GM12878 (cell line): ENCODE results near the gene CKAP5. TPM values are rescaled to one million over a fixed set of nuclear protein-coding genes. Genes with fewer than 3 reads are reported as not detected.

Source experiments
- CBX3 ChIP-seq: fragments of 200-600 bp; sonication (generic); IDR thresholded peaks from 2 replicates; pipeline ENCODE4 v1.6.1; 2016; ENCODE audit warnings: low read depth, borderline replicate concordance
- CHD4 ChIP-seq: fragments of 200-600 bp; sonication (generic); IDR thresholded peaks from 2 replicates; pipeline ENCODE4 v1.6.1; 2016; ENCODE audit warnings: mild to moderate bottlenecking
- CREB1 ChIP-seq: IDR thresholded peaks from 2 replicates; pipeline ENCODE4 v1.6.1; 2012; ENCODE audit warnings: low read depth, mild to moderate bottlenecking, inconsistent platforms
- E4F1 ChIP-seq: fragments of 450-650 bp; IDR thresholded peaks from 2 replicates; pipeline ENCODE4 v1.6.1; 2018; ENCODE audit warnings: borderline replicate concordance, mild to moderate bottlenecking; ENCODE audit not compliant: partially characterized antibody
- ESRRA ChIP-seq: IDR thresholded peaks from 2 replicates; pipeline ENCODE4 v1.6.1; 2012; ENCODE audit warnings: mild to moderate bottlenecking, low read length, improper control_type of control experiment
- IKZF1 ChIP-seq: fragments of 450-650 bp; conservative IDR thresholded peaks from 2 replicates; pipeline ENCODE4 v1.6.1; 2017; ENCODE audit warnings: antibody characterized with exemption, mild to moderate bottlenecking
- IRF3 ChIP-seq: fragments of 450-650 bp; IDR thresholded peaks from 2 replicates; pipeline ENCODE4 v1.6.1; 2014; ENCODE audit warnings: mild to moderate bottlenecking
- NBN ChIP-seq: fragments of 450-650 bp; IDR thresholded peaks from 2 replicates; pipeline ENCODE4 v1.6.1; 2016
- USF2 ChIP-seq: IDR thresholded peaks from 2 replicates; pipeline ENCODE4 v1.6.1; 2011; ENCODE audit warnings: low read depth, low read length, improper control_type of control experiment, borderline replicate concordance
- ZBTB4 ChIP-seq: fragments of 450-650 bp; formaldehyde crosslinking; IDR thresholded peaks from 2 replicates; pipeline ENCODE4 v1.4.0; 2022; ENCODE audit warnings: mild to moderate bottlenecking, moderate library complexity
- polyA plus RNA-seq, 11 experiments: library from polyadenylated mRNA; depleted of rRNA in 4 of 11; unstranded in 6 of 11; stranded (reverse) in 5 of 11; fragments of >200 nt; fragmentation: Nextera tagmentation in 4 of 11; fragmentation: Illumina TruSeq in 1 of 11; extraction: Ambion mirVana in 4 of 11; extraction: Trizol in 1 of 11; gene quantifications; 1 replicate in 1 of 11; 2 replicates in 10 of 11; pipeline versions ENCODE4 v1.2.1 to v1.2.3, GENCODE V29; 2011 to 2016; ENCODE audit warnings: inconsistent platforms in 2 of 11, missing spikeins in 2 of 11, low read depth in 1 of 11
- total RNA-seq, 4 experiments: library from RNA; depleted of rRNA in 3 of 4; stranded (reverse); fragments of >200 nt in 3 of 4; fragmentation: Illumina TruSeq in 1 of 4; extraction: Trizol in 1 of 4; gene quantifications; 2 replicates each; pipeline versions ENCODE4 v1.2.1 to v1.2.3, GENCODE V29; 2013 to 2021
- TF ChIP-seq, protein P1 (sequence below): fragments of 450-650 bp; IDR thresholded peaks from 2 replicates; pipeline ENCODE4 v1.6.1; 2017; ENCODE audit warnings: mild to moderate bottlenecking, moderate library complexity
- TF ChIP-seq, protein P2 (sequence below), 3 experiments: IDR thresholded peaks in 2 of 3; conservative IDR thresholded peaks in 1 of 3; 2 replicates each; pipeline ENCODE4 v1.5.1; 2011; ENCODE audit warnings: low read depth in 3 of 3, low read length in 3 of 3, mild to moderate bottlenecking in 3 of 3, control low read depth in 2 of 3, moderate library complexity in 2 of 3, inconsistent platforms in 1 of 3, mixed read lengths in 1 of 3; ENCODE audit not compliant: control insufficient read depth in 2 of 3, insufficient read depth in 1 of 3; ENCODE audit errors: extremely low read depth in 1 of 3

The CKAP5 gene
- total and polyA plus RNA-seq, 10 of the 15 experiments (the other 5 are each of a cell fraction or from before 2014, with no cell fraction given): 20.1 to 161 (median 79.8) TPM

DNA sequence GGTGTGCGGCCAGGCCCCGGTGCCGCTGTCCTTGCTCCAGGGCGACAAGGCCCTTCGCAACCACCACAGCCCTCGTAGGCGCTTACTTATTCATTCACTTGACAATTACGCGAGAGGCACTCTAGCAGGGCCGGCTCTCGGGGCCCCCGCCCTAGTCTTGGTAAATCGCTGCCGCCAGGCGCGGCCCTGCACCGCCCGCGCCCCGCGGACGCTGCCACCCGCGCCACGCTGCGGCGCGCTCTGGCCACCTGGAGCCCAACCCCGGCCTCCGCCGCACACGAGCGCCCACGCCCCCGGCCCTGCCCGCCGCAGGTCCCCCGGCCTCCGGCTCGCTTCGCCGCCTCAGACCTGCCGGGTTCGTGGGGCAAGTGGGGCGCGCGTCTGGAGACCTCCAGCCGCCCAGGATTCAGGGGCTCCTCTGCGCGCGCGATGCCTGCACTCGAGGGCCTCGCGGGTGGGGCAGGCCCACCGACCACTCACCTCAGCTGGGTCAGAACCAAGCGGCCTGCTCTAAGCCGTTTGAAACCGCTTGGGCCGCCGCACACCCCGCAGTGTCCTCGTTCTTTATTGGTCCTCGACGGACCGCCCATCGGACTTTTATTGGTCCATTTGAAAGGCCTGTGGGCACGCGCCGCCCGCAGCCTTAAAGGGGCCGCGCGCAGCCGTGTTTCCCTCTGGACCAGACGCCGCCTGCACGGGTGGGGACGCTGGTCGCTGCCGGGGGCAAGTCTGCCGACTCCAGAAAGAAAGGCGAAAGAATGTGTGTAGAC, at the start of gene CKAP5 (continued):
- TF ChIP-seq, protein P1, sequence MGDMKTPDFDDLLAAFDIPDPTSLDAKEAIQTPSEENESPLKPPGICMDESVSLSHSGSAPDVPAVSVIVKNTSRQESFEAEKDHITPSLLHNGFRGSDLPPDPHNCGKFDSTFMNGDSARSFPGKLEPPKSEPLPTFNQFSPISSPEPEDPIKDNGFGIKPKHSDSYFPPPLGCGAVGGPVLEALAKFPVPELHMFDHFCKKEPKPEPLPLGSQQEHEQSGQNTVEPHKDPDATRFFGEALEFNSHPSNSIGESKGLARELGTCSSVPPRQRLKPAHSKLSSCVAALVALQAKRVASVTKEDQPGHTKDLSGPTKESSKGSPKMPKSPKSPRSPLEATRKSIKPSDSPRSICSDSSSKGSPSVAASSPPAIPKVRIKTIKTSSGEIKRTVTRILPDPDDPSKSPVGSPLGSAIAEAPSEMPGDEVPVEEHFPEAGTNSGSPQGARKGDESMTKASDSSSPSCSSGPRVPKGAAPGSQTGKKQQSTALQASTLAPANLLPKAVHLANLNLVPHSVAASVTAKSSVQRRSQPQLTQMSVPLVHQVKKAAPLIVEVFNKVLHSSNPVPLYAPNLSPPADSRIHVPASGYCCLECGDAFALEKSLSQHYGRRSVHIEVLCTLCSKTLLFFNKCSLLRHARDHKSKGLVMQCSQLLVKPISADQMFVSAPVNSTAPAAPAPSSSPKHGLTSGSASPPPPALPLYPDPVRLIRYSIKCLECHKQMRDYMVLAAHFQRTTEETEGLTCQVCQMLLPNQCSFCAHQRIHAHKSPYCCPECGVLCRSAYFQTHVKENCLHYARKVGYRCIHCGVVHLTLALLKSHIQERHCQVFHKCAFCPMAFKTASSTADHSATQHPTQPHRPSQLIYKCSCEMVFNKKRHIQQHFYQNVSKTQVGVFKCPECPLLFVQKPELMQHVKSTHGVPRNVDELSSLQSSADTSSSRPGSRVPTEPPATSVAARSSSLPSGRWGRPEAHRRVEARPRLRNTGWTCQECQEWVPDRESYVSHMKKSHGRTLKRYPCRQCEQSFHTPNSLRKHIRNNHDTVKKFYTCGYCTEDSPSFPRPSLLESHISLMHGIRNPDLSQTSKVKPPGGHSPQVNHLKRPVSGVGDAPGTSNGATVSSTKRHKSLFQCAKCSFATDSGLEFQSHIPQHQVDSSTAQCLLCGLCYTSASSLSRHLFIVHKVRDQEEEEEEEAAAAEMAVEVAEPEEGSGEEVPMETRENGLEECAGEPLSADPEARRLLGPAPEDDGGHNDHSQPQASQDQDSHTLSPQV: no peak
- peak; percentile 78 for TF ChIP-seq IKZF1
- no peak; the same call in 1 of the 2 replicates for TF ChIP-seq USF2
- TF ChIP-seq ZBTB4: no peak
- TF ChIP-seq IRF3: peak; percentile 79
- TF ChIP-seq CREB1: peak; percentile 60; the same call in 1 of the 2 replicates
- TF ChIP-seq ESRRA: no peak
- no peak for TF ChIP-seq CHD4
- no peak; the same call in 1 of the 2 replicates for TF ChIP-seq NBN
- TF ChIP-seq CBX3: no peak
- TF ChIP-seq E4F1: peak; percentile 58
- TF ChIP-seq, protein P2, sequence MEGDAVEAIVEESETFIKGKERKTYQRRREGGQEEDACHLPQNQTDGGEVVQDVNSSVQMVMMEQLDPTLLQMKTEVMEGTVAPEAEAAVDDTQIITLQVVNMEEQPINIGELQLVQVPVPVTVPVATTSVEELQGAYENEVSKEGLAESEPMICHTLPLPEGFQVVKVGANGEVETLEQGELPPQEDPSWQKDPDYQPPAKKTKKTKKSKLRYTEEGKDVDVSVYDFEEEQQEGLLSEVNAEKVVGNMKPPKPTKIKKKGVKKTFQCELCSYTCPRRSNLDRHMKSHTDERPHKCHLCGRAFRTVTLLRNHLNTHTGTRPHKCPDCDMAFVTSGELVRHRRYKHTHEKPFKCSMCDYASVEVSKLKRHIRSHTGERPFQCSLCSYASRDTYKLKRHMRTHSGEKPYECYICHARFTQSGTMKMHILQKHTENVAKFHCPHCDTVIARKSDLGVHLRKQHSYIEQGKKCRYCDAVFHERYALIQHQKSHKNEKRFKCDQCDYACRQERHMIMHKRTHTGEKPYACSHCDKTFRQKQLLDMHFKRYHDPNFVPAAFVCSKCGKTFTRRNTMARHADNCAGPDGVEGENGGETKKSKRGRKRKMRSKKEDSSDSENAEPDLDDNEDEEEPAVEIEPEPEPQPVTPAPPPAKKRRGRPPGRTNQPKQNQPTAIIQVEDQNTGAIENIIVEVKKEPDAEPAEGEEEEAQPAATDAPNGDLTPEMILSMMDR (IDR thresholded peaks at IDR 0.05 in 2 of 3, conservative IDR thresholded peaks at IDR 0.05 in 1 of 3; ENCODE audit: control insufficient read depth in 2 of 3, extremely low read depth in 1 of 3, insufficient read depth in 1 of 3, low read depth in 3 of 3, low read length in 3 of 3): no peak
